A673 (cell line): ENCODE measurements around the gene ADTRP. TPM values are rescaled to one million over a fixed set of nuclear protein-coding genes. Genes with fewer than 3 reads are reported as not detected.

Experiments
- BruUV-seq: library from RNA; stranded (reverse); fragments of 400-500 nt; replicated peaks from 2 replicates; lab custom pipeline; 2021; lab: Mats Ljungman, UMichigan
- CTCF ChIA-PET: fragments of 300-600 bp; sonication (Branson Sonifier 250); formaldehyde crosslinking; loops from one replicate; lab custom pipeline; 2022; ENCODE audit warnings: antibody characterized with exemption; lab: Charles Lee
- POLR2A ChIA-PET: fragments of 300-600 bp; sonication (Branson Sonifier 250); formaldehyde crosslinking; loops from one replicate; lab custom pipeline; 2022; ENCODE audit warnings: antibody characterized with exemption; ENCODE audit not compliant: low non-redundant PET; lab: Charles Lee
- DNase-seq: peaks from one replicate; pipeline ENCODE4 v3.0.0-alpha.2; 2015; ENCODE audit warnings: low spot score
- H3K27ac ChIP-seq: fragments of 200-600 bp; sonication (generic); 2 replicates; pipeline ENCODE4 v1.5.1; 2016; ENCODE audit warnings: mixed run types, low read depth, mild to moderate bottlenecking, mixed read lengths, antibody characterized with exemption, low read length; ENCODE audit not compliant: poor library complexity, severe bottlenecking
- H3K27me3 ChIP-seq: fragments of 200-600 bp; sonication (generic); replicated peaks from 2 replicates; pipeline ENCODE4 v1.6.1; 2017; ENCODE audit warnings: mixed run types, low read depth, mild to moderate bottlenecking, mixed read lengths, antibody characterized with exemption, low read length; ENCODE audit not compliant: insufficient read depth, poor library complexity
- H3K36me3 ChIP-seq: fragments of 200-600 bp; sonication (generic); 2 replicates; pipeline ENCODE4 v1.6.1; 2016; ENCODE audit warnings: mixed run types, mild to moderate bottlenecking, mixed read lengths, antibody characterized with exemption, low read length; ENCODE audit not compliant: insufficient read depth, poor library complexity, severe bottlenecking
- H3K4me1 ChIP-seq: fragments of 200-600 bp; sonication (generic); 2 replicates; pipeline ENCODE4 v1.6.1; 2017; ENCODE audit warnings: mixed run types, mild to moderate bottlenecking, mixed read lengths, antibody characterized with exemption, low read length; ENCODE audit not compliant: insufficient read depth, poor library complexity, severe bottlenecking
- H3K4me3 ChIP-seq: fragments of 200-600 bp; sonication (generic); 2 replicates; pipeline ENCODE4 v1.5.1; 2016; ENCODE audit warnings: low read depth, mixed run types, mild to moderate bottlenecking, mixed read lengths, low read length; ENCODE audit not compliant: poor library complexity, severe bottlenecking
- H3K9me3 ChIP-seq: fragments of 200-600 bp; sonication (generic); 2 replicates; pipeline ENCODE4 v1.6.1; 2016; ENCODE audit warnings: mixed run types, low read depth, mild to moderate bottlenecking, mixed read lengths, antibody characterized with exemption, low read length; ENCODE audit not compliant: poor library complexity, severe bottlenecking
- EZH2 ChIP-seq: fragments of 200-600 bp; sonication (generic); IDR thresholded peaks from 2 replicates; pipeline ENCODE4 v1.6.1; 2017; ENCODE audit warnings: borderline replicate concordance, low read depth, mild to moderate bottlenecking, mixed read lengths, antibody characterized with exemption, low read length; ENCODE audit not compliant: poor library complexity, severe bottlenecking
- intact Hi-C: fragments of 100-400 bp; cut with micrococcal nuclease; formaldehyde crosslinking; loops from one replicate; pipeline ENCODE4 v1.10.0; 2022; ENCODE audit not compliant: unreplicated experiment
- total RNA-seq: library from RNA; stranded (reverse); gene quantifications from 2 replicates; pipeline ENCODE4 v1.2.3, GENCODE V29; 2021
- TF ChIP-seq, protein P1 (sequence below): fragments of 300-800, 200-600 bp; sonication (generic); conservative IDR thresholded peaks from 2 replicates; pipeline ENCODE4 v1.5.1; 2017; ENCODE audit warnings: low read depth, mild to moderate bottlenecking, antibody characterized with exemption, low read length, moderate library complexity, mixed read lengths

ADTRP gene
- total RNA-seq, 1 experiment from 2014 or later: not detected

- no TSS peak for BruUV-seq
- no peaks in the 10 kb centered on the region for H3K4me1 ChIP-seq
- no peaks in the 10 kb centered on the region for H3K36me3 ChIP-seq
- CTCF ChIA-PET: no interaction called here
- no peak overlapping the region for H3K27ac ChIP-seq
- TF ChIP-seq, protein P1, sequence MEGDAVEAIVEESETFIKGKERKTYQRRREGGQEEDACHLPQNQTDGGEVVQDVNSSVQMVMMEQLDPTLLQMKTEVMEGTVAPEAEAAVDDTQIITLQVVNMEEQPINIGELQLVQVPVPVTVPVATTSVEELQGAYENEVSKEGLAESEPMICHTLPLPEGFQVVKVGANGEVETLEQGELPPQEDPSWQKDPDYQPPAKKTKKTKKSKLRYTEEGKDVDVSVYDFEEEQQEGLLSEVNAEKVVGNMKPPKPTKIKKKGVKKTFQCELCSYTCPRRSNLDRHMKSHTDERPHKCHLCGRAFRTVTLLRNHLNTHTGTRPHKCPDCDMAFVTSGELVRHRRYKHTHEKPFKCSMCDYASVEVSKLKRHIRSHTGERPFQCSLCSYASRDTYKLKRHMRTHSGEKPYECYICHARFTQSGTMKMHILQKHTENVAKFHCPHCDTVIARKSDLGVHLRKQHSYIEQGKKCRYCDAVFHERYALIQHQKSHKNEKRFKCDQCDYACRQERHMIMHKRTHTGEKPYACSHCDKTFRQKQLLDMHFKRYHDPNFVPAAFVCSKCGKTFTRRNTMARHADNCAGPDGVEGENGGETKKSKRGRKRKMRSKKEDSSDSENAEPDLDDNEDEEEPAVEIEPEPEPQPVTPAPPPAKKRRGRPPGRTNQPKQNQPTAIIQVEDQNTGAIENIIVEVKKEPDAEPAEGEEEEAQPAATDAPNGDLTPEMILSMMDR: no peak
- TF ChIP-seq EZH2: no peak
- H3K9me3 ChIP-seq: no peaks in the 10 kb centered on the region
- intact Hi-C loops: no loop called here
- POLR2A ChIA-PET: no interaction called here
- H3K27me3 ChIP-seq: no peaks in the 10 kb centered on the region
- no peak overlapping the region for H3K4me3 ChIP-seq
- no peak for DNase-seq
These were observed 1.5 kb upstream of the ADTRP start for GRCh38 chr6:11780097-11780428.

- Histone ChIP-seq H3K4me1 (no peaks in the 10 kb centered on the region), H3K27me3 (no peaks in the 10 kb centered on the region), H3K27ac (no peak overlapping the region), H3K9me3 (no peaks in the 10 kb centered on the region), H3K36me3 (no peaks in the 10 kb centered on the region), H3K4me3 (no peak overlapping the region)
- ChIA-PET POLR2A (no interaction called here), CTCF (no interaction called here)
- intact Hi-C loops: no loop called here
- no TSS peak for BruUV-seq
- TF ChIP-seq EZH2: no peak
- TF ChIP-seq, protein P1: no peak
- DNase-seq: no peak
These were observed 910 bp upstream of the ADTRP start for GRCh38 chr6:11779329-11780096.

DNA sequence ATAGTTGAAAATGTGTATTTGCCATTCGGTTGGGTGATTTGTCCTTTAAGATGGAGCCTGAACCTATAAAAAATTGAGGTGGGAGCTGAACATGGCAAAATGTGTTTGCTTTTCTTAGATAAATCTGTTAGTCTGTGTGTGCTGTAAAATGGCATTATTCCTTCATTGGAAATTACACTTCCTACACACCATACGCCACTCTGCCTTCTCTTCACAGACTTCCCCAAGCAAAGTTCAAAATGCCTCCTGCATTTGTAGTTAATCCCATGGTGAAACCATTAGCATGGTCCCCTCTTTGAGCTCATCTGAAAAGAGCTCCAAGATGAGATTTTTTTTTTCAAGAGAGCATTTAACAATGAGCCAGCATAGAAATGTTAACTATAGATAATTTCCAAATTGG is 567 bp downstream of the ADTRP start:
- CTCF ChIA-PET: no interaction called here
- Histone ChIP-seq H3K36me3 (no peaks in the 10 kb centered on the region), H3K9me3 (no peaks in the 10 kb centered on the region), H3K27me3 (peaks cover 4% of the 10 kb centered on the region), H3K4me3 (no peak overlapping the region), H3K27ac (no peak overlapping the region), H3K4me1 (no peaks in the 10 kb centered on the region)
- no TSS peak for BruUV-seq
- TF ChIP-seq EZH2: no peak
- TF ChIP-seq, protein P1: no peak
- POLR2A ChIA-PET: no interaction called here
- intact Hi-C loops: no loop called here
- no peak for DNase-seq
